DOHH2 (cell line): ENCODE measurements around the gene BICDL2.
A peak's percentile ranks its signal among the peaks of the same experiment; 100 is the strongest.

Experiments used
- H3F3A ChIP-seq: fragments of 200-600 bp; sonication (generic), shearing (Covaris generic); 2 replicates; pipeline ENCODE4 v1.6.0; 2016; ENCODE audit warnings: antibody characterized with exemption, mild to moderate bottlenecking; ENCODE audit not compliant: control insufficient read depth, insufficient read depth
- H3K27ac ChIP-seq: fragments of 200-600 bp; sonication (generic); 2 replicates; pipeline ENCODE4 v1.5.1; 2014; ENCODE audit warnings: low read depth, mild to moderate bottlenecking, low read length, moderate library complexity
- H3K27me3 ChIP-seq: fragments of 200-600 bp; sonication (generic); 2 replicates; pipeline ENCODE4 v1.6.1; 2014; ENCODE audit warnings: mild to moderate bottlenecking, low read length, mixed read lengths; ENCODE audit not compliant: control insufficient read depth
- H3K36me3 ChIP-seq: fragments of 200-600 bp; sonication (generic); 2 replicates; pipeline ENCODE4 v1.6.1; 2014; ENCODE audit warnings: mild to moderate bottlenecking, low read length, moderate library complexity, mixed read lengths; ENCODE audit not compliant: control insufficient read depth
- H3K4me1 ChIP-seq: fragments of 200-600 bp; sonication (generic); 2 replicates; pipeline ENCODE4 v1.6.1; 2014; ENCODE audit warnings: mild to moderate bottlenecking, low read length, mixed read lengths; ENCODE audit not compliant: control insufficient read depth
- H3K4me2 ChIP-seq: fragments of 200-600 bp; sonication (generic); 2 replicates; pipeline ENCODE4 v1.6.0; 2014; ENCODE audit warnings: mild to moderate bottlenecking, low read length, moderate library complexity
- H3K4me3 ChIP-seq: fragments of 200-600 bp; sonication (generic); 2 replicates; pipeline ENCODE4 v1.5.1; 2014; ENCODE audit warnings: mild to moderate bottlenecking, low read length, mixed read lengths
- H3K79me2 ChIP-seq: fragments of 200-600 bp; sonication (generic); 2 replicates; pipeline ENCODE4 v1.6.1; 2014; ENCODE audit warnings: mild to moderate bottlenecking, low read length, mixed read lengths; ENCODE audit not compliant: control insufficient read depth
- H3K9me2 ChIP-seq: fragments of 200-600 bp; sonication (generic); replicated peaks from 2 replicates; pipeline ENCODE4 v1.6.1; 2014; ENCODE audit warnings: mild to moderate bottlenecking, low read length, mixed read lengths; ENCODE audit not compliant: control insufficient read depth
- H3K9me3 ChIP-seq: fragments of 200-600 bp; sonication (generic); 2 replicates; pipeline ENCODE4 v1.6.1; 2014; ENCODE audit warnings: antibody characterized with exemption, low read length, mixed read lengths; ENCODE audit not compliant: control insufficient read depth, insufficient read depth
- H4K20me1 ChIP-seq: fragments of 200-600 bp; sonication (generic); 2 replicates; pipeline ENCODE4 v1.6.0; 2014; ENCODE audit warnings: low read depth, mild to moderate bottlenecking, antibody characterized with exemption, low read length, moderate library complexity; ENCODE audit not compliant: control insufficient read depth, insufficient read depth
- CTCF ChIP-seq: fragments of 200-600 bp; sonication (generic); IDR thresholded peaks from one replicate; pipeline ENCODE4 v1.5.1; 2014; ENCODE audit warnings: antibody characterized with exemption, mild to moderate bottlenecking, low read depth, low read length; ENCODE audit not compliant: poor library complexity, severe bottlenecking
- EZH2phosphoT487 ChIP-seq: fragments of 200-600 bp; sonication (generic); IDR thresholded peaks from 2 replicates; pipeline ENCODE4 v1.6.1; 2017; ENCODE audit warnings: borderline replicate concordance, mild to moderate bottlenecking, antibody characterized with exemption, low read length, moderate library complexity, mixed read lengths

Gene BICDL2

DNA sequence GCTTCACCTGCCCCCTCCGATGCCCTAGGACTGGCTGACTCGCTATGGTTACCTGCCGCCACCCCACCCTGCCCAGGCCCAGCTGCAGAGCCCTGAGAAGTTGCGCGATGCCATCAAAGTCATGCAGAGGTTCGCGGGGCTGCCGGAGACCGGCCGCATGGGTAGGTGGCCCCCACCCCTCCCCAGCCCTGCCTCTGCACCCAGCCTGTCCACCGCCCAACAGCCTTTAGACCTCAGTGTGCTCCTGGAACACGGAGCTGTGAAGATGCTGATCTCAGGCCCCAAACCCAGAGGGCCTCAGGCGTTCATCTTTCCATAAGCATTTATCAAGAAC is 10.6 kb upstream of the BICDL2 start:
- no peak overlapping the region for H3K27ac ChIP-seq

GRCh38 chr16:3046641-3047386 is 10.1 kb upstream of the BICDL2 start:
- peaks cover 12% of the 10 kb centered on the region; the same call in 1 of the 2 replicates for H3F3A ChIP-seq
- H3K4me3 ChIP-seq = peak overlapping the region; percentile 90
- no peaks in the 10 kb centered on the region for H3K9me3 ChIP-seq
- H3K27ac ChIP-seq = no peak overlapping the region
- no peaks in the 10 kb centered on the region for H3K36me3 ChIP-seq
- H3K9me2 ChIP-seq = no peaks in the 10 kb centered on the region
- no peaks in the 10 kb centered on the region for H4K20me1 ChIP-seq
- TF ChIP-seq EZH2phosphoT487 (peak; percentile 80; the same call in 1 of the 2 replicates), CTCF (no peak)
- no peaks in the 10 kb centered on the region for H3K79me2 ChIP-seq
- H3K27me3 ChIP-seq = peaks cover 22% of the 10 kb centered on the region
- H3K4me1 ChIP-seq = peaks cover 41% of the 10 kb centered on the region
- H3K4me2 ChIP-seq = peak overlapping the region; percentile 100

More for the DNA sequence above, 10.6 kb upstream of the BICDL2 start:
- Histone ChIP-seq H3K36me3 (no peaks in the 10 kb centered on the region), H4K20me1 (no peaks in the 10 kb centered on the region), H3K9me2 (no peaks in the 10 kb centered on the region), H3K4me2 (no peak overlapping the region), H3K9me3 (no peaks in the 10 kb centered on the region), H3F3A (peaks cover 12% of the 10 kb centered on the region; the same call in 1 of the 2 replicates), H3K79me2 (no peaks in the 10 kb centered on the region), H3K4me3 (no peak overlapping the region), H3K4me1 (peaks cover 41% of the 10 kb centered on the region), H3K27me3 (peaks cover 22% of the 10 kb centered on the region)
- no peak for TF ChIP-seq EZH2phosphoT487
- TF ChIP-seq CTCF = no peak

GRCh38 chr16:3045758-3046640 is 9.3 kb upstream of the BICDL2 start, which contains the start of gene MMP25:
MMP25 (plus strand) TSS chr16:3046561; CDS start chr16:3046918, 357 bp downstream.
- H3K27me3 ChIP-seq = peaks cover 22% of the 10 kb centered on the region
- H3K9me3 ChIP-seq = no peaks in the 10 kb centered on the region
- no peaks in the 10 kb centered on the region for H3K9me2 ChIP-seq
- H3K4me3 ChIP-seq = peak within 1 kb of the TSS; percentile 90
- no peaks in the 10 kb centered on the region for H3K36me3 ChIP-seq
- H3K4me1 ChIP-seq = peaks cover 34% of the 10 kb centered on the region
- no peaks in the 10 kb centered on the region for H3K79me2 ChIP-seq
- peak within 1 kb of the TSS; percentile 100 for H3K4me2 ChIP-seq
- peaks cover 12% of the 10 kb centered on the region; the same call in 1 of the 2 replicates for H3F3A ChIP-seq
- H4K20me1 ChIP-seq = no peaks in the 10 kb centered on the region
- H3K27ac ChIP-seq = 0 out of 2 replicates have a peak within 1 kb of the TSS, but pooled peaks have one; percentile 28
- TF ChIP-seq CTCF (no peak), EZH2phosphoT487 (no peak)
